HepG2 (cell line): ENCODE data around the gene GGA1. TPM values are rescaled to one million over a fixed set of nuclear protein-coding genes. Genes with fewer than 3 reads are reported as not detected.

Source experiments
- ATAC-seq: fragments of 200-7000 bp; cut with Tn5 transposase; 3 replicates; pipeline ENCODE4 v1.9.1; 2020; ENCODE audit warnings: mild to moderate bottlenecking, moderate library complexity
- BruUV-seq: library from RNA; stranded (reverse); fragments of 400-500 nt; replicated peaks from 2 replicates; lab custom pipeline; 2021; lab: Mats Ljungman, UMichigan
- CTCF ChIA-PET: fragments of 300-600 bp; formaldehyde crosslinking; extraction: SDS; loops from one replicate; lab custom pipeline; 2021; ENCODE audit warnings: low total read pairs, inconsistent platforms, low intra/inter-chr PET ratio; lab: Yijun Ruan, JAX
- POLR2A ChIA-PET: fragments of 350-600 bp; sonication (Branson Sonifier 250); formaldehyde crosslinking; loops from one replicate; lab custom pipeline; 2020; ENCODE audit warnings: antibody characterized with exemption, inconsistent platforms; lab: Yijun Ruan, JAX
- DNase-seq: peaks from one replicate; pipeline ENCODE4 v3.0.0-alpha.2; 2015; ENCODE audit warnings: low spot score
- FAIRE-seq: peaks from 3 replicates; lab custom pipeline; 2011; peaks lifted over from hg19 to GRCh38; lab: Jason Lieb, UNC
- H2AFZ ChIP-seq: one replicate; pipeline ENCODE4 v1.6.1; 2011; ENCODE audit warnings: low read length, inconsistent platforms
- H3K27ac ChIP-seq: fragments of 300-600 bp; 3 replicates; pipeline ENCODE4 v1.8.0; 2011; ENCODE audit warnings: mixed run types, mild to moderate bottlenecking, mixed read lengths, low read length, inconsistent platforms; ENCODE audit not compliant: insufficient read depth; ENCODE audit errors: extremely low read length
- H3K27me3 ChIP-seq, 2 experiments: fragments of 200-600 bp in 1 of 2; 2 replicates in 1 of 2; 3 replicates in 1 of 2; pipeline versions ENCODE4 v1.6.0 to v1.8.0; 2011; ENCODE audit warnings: low read length in 2 of 2, mild to moderate bottlenecking in 2 of 2, moderate library complexity in 2 of 2, inconsistent platforms in 1 of 2; ENCODE audit not compliant: insufficient read depth in 2 of 2, control insufficient read depth in 1 of 2
- H3K36me3 ChIP-seq, 2 experiments: fragments of 200-600 bp in 1 of 2; replicated peaks in 1 of 2; 2 replicates in 1 of 2; 3 replicates in 1 of 2; pipeline versions ENCODE4 v1.5.1 to v1.8.0; 2011; ENCODE audit warnings: low read length in 2 of 2, inconsistent platforms in 1 of 2; ENCODE audit not compliant: insufficient read depth in 2 of 2, control insufficient read depth in 1 of 2
- H3K4me1 ChIP-seq: 2 replicates; pipeline ENCODE4 v1.5.1; 2012; ENCODE audit warnings: low read length, inconsistent platforms; ENCODE audit not compliant: insufficient read depth
- H3K4me2 ChIP-seq: 2 replicates; pipeline ENCODE4 v1.6.0; 2011; ENCODE audit warnings: low read depth, low read length, inconsistent platforms
- H3K4me3 ChIP-seq, 3 experiments: fragments of 200-600 bp in 1 of 3; sonication (generic), shearing (Covaris generic) in 1 of 3; replicated peaks in 1 of 3; 2 replicates each; pipeline ENCODE4 v1.5.1; 2011 to 2016; ENCODE audit warnings: low read length in 3 of 3, inconsistent platforms in 2 of 3, low read depth in 2 of 3, mild to moderate bottlenecking in 2 of 3, control low read depth in 1 of 3, mixed read lengths in 1 of 3; ENCODE audit not compliant: insufficient read depth in 1 of 3
- H3K79me2 ChIP-seq: one replicate; pipeline ENCODE4 v1.6.1; 2011; ENCODE audit warnings: low read length, inconsistent platforms; ENCODE audit not compliant: insufficient read depth
- H3K9ac ChIP-seq: 2 replicates; pipeline ENCODE4 v1.6.0; 2011; ENCODE audit warnings: mild to moderate bottlenecking, low read depth, low read length, inconsistent platforms; ENCODE audit not compliant: insufficient read depth
- H3K9me3 ChIP-seq: 2 replicates; pipeline ENCODE4 v1.5.1; 2012; ENCODE audit warnings: mild to moderate bottlenecking, low read length
- H4K20me1 ChIP-seq: 2 replicates; pipeline ENCODE4 v1.6.0; 2011; ENCODE audit warnings: inconsistent platforms, mild to moderate bottlenecking, low read length, moderate library complexity; ENCODE audit not compliant: insufficient read depth
- IRX3 ChIP-seq: sonication (generic); formaldehyde crosslinking; IDR thresholded peaks from 2 replicates; pipeline ENCODE4 v1.8.1; 2023; ENCODE audit warnings: mild to moderate bottlenecking, low read depth, missing genetic modification reagents, borderline replicate concordance
- NR1H2 ChIP-seq: sonication (generic); formaldehyde crosslinking; IDR thresholded peaks from 2 replicates; pipeline ENCODE4 v1.8.1; 2022; ENCODE audit warnings: low read depth, missing genetic modification reagents, borderline replicate concordance
- RAD51 ChIP-seq: fragments of 450-650 bp; IDR thresholded peaks from 2 replicates; pipeline ENCODE4 v1.6.1; 2016; ENCODE audit warnings: borderline replicate concordance
- RFX1 ChIP-seq: fragments of 450-650 bp; IDR thresholded peaks from 2 replicates; pipeline ENCODE4 v1.6.1; 2017
- SOX5 ChIP-seq: IDR thresholded peaks from 2 replicates; pipeline ENCODE4 v1.6.1; 2016; ENCODE audit warnings: borderline replicate concordance
- WGBS: methylation state at CpG from one replicate; pipeline ENCODE4 v1.1.6; 2017; ENCODE audit warnings: low lambda C conversion rate; 5-methylcytosine and 5-hydroxymethylcytosine counted together
- in situ Hi-C: cut with HindIII; loops from 2 replicates; pipeline ENCODE4 v1.10.0; 2017; ENCODE audit warnings: low pct_unique_long_range_greater_than_20kb; ENCODE audit not compliant: extremely low pct_ligation_motif_present
- intact Hi-C: fragments of 100-400 bp; cut with micrococcal nuclease; formaldehyde crosslinking; loops from one replicate; pipeline ENCODE4 v1.10.0; 2022; ENCODE audit not compliant: unreplicated experiment
- polyA plus RNA-seq, 8 experiments: library from polyadenylated mRNA; depleted of rRNA in 3 of 8; stranded (reverse) in 7 of 8; unstranded in 1 of 8; fragments of >200 nt; fragmentation: Illumina TruSeq in 4 of 8; extraction: Trizol in 4 of 8; gene quantifications; 2 replicates each; pipeline versions ENCODE4 v1.2.1 to v1.2.3, GENCODE V29; 2011 to 2016; ENCODE audit warnings: low read depth in 4 of 8, missing spikeins in 1 of 8, mixed read lengths in 1 of 8; ENCODE audit not compliant: insufficient read depth in 1 of 8
- total RNA-seq, 5 experiments: library from RNA; depleted of rRNA; stranded (reverse); fragments of >200 nt; fragmentation: Illumina TruSeq; extraction: Trizol; gene quantifications; 2 replicates each; pipeline ENCODE4 v1.2.3, GENCODE V29; 2016; ENCODE audit warnings: low read depth in 1 of 5
- TF ChIP-seq, protein P1 (sequence below): sonication (generic); formaldehyde crosslinking; IDR thresholded peaks from 2 replicates; pipeline ENCODE4 v1.4.0; 2020; ENCODE audit warnings: missing genetic modification reagents
- TF ChIP-seq, protein P2 (sequence below): sonication (generic); formaldehyde crosslinking; IDR thresholded peaks from 2 replicates; pipeline ENCODE4 v1.9.0; 2021; ENCODE audit warnings: missing genetic modification reagents, borderline replicate concordance
- TF ChIP-seq, protein P3 (sequence below): sonication (generic); formaldehyde crosslinking; IDR thresholded peaks from 2 replicates; pipeline ENCODE4 v1.4.0; 2020; ENCODE audit warnings: missing genetic modification reagents, borderline replicate concordance

Gene GGA1
- total and polyA plus RNA-seq, 2 of the 13 experiments (the other 11 are each of a cell fraction or from before 2014, with no cell fraction given): 29.1 to 87.2 TPM

DNA sequence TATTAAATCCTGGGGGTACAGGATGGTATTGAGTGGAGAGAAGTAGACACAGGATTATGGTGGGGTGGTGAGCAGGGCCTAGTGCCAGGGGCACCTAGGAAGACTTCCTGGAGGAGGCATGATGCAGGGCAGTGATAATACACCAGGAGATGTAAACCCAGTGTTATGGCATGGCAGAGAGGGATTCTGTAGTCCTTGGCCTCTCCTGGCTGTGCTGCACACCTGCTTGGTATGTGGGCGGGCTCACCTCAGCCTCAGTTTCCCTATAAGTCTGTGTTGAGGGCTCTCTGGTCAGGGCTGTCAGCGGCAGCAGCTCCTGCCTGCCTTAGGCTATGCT is 52.0 kb downstream of the GGA1 start:
- CTCF ChIA-PET: interaction anchor here (1.8 to 1.9 kb wide), 2 partner anchors 20 to 21 kb away, joined by 3 to 7 read pairs; no protein-coding TSS in a partner anchor
- Histone ChIP-seq H3K4me2 (peak overlapping the region; percentile 94), H4K20me1 (peaks cover 52% of the 10 kb centered on the region), H3K79me2 (peaks cover 65% of the 10 kb centered on the region), H3K4me1 (peaks cover 64% of the 10 kb centered on the region), H3K4me3 (peak overlapping the region; percentile 75 to 97 (median 94)), H2AFZ (no peak overlapping the region), H3K36me3 (peaks cover 9 to 16% of the 10 kb centered on the region in 2 experiments), H3K9ac (peak overlapping the region; percentile 92), H3K27me3 (no peaks in the 10 kb centered on the region; a peak in 1 of 5 replicates), H3K9me3 (no peaks in the 10 kb centered on the region), H3K27ac (peak overlapping the region; percentile 93)
- TF ChIP-seq NR1H2 (CRISPR knock-in tag) (no peak), RAD51 (no peak), IRX3 (CRISPR knock-in tag) (no peak), RFX1 (no peak), SOX5 (CRISPR knock-in tag) (no peak)
- TF ChIP-seq, protein P1, sequence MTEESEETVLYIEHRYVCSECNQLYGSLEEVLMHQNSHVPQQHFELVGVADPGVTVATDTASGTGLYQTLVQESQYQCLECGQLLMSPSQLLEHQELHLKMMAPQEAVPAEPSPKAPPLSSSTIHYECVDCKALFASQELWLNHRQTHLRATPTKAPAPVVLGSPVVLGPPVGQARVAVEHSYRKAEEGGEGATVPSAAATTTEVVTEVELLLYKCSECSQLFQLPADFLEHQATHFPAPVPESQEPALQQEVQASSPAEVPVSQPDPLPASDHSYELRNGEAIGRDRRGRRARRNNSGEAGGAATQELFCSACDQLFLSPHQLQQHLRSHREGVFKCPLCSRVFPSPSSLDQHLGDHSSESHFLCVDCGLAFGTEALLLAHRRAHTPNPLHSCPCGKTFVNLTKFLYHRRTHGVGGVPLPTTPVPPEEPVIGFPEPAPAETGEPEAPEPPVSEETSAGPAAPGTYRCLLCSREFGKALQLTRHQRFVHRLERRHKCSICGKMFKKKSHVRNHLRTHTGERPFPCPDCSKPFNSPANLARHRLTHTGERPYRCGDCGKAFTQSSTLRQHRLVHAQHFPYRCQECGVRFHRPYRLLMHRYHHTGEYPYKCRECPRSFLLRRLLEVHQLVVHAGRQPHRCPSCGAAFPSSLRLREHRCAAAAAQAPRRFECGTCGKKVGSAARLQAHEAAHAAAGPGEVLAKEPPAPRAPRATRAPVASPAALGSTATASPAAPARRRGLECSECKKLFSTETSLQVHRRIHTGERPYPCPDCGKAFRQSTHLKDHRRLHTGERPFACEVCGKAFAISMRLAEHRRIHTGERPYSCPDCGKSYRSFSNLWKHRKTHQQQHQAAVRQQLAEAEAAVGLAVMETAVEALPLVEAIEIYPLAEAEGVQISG (CRISPR knock-in tag): 0 out of 2 replicates have a peak, but pooled peaks have one; percentile 1
- TF ChIP-seq, protein P2, sequence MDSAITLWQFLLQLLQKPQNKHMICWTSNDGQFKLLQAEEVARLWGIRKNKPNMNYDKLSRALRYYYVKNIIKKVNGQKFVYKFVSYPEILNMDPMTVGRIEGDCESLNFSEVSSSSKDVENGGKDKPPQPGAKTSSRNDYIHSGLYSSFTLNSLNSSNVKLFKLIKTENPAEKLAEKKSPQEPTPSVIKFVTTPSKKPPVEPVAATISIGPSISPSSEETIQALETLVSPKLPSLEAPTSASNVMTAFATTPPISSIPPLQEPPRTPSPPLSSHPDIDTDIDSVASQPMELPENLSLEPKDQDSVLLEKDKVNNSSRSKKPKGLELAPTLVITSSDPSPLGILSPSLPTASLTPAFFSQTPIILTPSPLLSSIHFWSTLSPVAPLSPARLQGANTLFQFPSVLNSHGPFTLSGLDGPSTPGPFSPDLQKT (CRISPR knock-in tag): no peak
- TF ChIP-seq, protein P3, sequence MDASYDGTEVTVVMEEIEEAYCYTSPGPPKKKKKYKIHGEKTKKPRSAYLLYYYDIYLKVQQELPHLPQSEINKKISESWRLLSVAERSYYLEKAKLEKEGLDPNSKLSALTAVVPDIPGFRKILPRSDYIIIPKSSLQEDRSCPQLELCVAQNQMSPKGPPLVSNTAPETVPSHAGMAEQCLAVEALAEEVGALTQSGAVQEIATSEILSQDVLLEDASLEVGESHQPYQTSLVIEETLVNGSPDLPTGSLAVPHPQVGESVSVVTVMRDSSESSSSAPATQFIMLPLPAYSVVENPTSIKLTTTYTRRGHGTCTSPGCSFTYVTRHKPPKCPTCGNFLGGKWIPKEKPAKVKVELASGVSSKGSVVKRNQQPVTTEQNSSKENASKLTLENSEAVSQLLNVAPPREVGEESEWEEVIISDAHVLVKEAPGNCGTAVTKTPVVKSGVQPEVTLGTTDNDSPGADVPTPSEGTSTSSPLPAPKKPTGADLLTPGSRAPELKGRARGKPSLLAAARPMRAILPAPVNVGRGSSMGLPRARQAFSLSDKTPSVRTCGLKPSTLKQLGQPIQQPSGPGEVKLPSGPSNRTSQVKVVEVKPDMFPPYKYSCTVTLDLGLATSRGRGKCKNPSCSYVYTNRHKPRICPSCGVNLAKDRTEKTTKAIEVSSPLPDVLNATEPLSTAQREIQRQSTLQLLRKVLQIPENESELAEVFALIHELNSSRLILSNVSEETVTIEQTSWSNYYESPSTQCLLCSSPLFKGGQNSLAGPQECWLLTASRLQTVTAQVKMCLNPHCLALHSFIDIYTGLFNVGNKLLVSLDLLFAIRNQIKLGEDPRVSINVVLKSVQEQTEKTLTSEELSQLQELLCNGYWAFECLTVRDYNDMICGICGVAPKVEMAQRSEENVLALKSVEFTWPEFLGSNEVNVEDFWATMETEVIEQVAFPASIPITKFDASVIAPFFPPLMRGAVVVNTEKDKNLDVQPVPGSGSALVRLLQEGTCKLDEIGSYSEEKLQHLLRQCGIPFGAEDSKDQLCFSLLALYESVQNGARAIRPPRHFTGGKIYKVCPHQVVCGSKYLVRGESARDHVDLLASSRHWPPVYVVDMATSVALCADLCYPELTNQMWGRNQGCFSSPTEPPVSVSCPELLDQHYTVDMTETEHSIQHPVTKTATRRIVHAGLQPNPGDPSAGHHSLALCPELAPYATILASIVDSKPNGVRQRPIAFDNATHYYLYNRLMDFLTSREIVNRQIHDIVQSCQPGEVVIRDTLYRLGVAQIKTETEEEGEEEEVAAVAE: 0 out of 2 replicates have a peak, but pooled peaks have one; percentile 5
- POLR2A ChIA-PET: interaction anchor here (0.8 to 11.2 kb wide), 15 partner anchors 12 to 149 kb away, joined by 3 to 242 read pairs (median 5); partner anchors contain the start of genes GCAT, GGA1, LGALS1 and NOL12
- no CpG with 5 or more reads among the region's 2 CpGs for WGBS
- in situ Hi-C loops (no loop called here), intact Hi-C loops (loop anchor here (1.0 kb wide), 2 partner anchors 17 to 21 kb away; no protein-coding TSS in a partner anchor)
- no TSS peak for BruUV-seq
- DNase-seq (no peak), FAIRE-seq (no peak), ATAC-seq (no peak)
